Stimulated activated naive CD4-positive, alpha-beta T cell treated with Interleukin-2 at 50 U/mL for 16 hours (primary cell): ENCODE measurements around the gene C16orf96.

Experiments
- DNase-seq: peaks from one replicate; lab custom pipeline; 2025; lab: John Stamatoyannopoulos, UW

Gene C16orf96

DNA sequence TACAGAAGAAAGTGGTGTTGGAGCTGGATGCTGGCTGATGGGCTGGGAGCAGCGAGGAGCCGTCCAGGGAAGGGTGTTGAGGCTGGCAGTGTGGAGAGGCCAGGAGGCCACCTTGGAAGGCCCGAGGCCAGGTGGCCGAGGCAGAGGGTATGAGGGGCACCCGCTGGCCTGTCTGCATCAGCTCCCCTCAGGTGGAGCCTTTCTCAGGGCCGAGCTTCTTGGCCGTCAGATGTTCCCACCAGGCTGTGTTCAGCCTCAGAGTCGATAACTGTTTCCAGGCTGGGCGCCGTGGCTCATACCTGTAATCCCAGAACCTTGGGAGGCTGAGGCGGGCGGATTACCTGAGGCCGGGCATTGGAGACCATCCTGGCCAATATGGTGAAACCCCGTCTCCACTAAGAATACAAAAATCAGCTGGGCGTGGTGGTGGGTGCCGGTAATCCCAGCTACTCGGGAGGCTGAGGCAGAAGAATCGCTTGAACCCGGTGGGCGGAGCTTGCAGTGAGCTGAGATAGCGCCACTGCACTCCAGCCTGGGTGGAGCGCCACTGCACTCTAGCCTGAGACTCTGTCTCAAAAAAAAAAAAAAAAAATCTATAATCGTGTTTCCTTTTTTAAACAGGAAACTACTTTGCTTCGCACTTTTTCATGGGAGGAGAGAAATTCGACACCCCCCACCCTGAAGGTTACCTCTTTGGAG lies 93.8 kb downstream of the C16orf96 start:
- DNase-seq, result no peak
